IPS-NIHi7 (cell line): ENCODE measurements around the gene ISOC2.
"Not testable (repeated sequence)": the region's sequence is repeated elsewhere in the genome, so short reads cannot be mapped to it uniquely, and the experiment has no call there.

Source experiments
- DNase-seq: peaks from one replicate; pipeline ENCODE4 v3.0.0; 2012; ENCODE audit warnings: mixed read lengths; ENCODE audit errors: extremely low spot score

The ISOC2 gene

GRCh38 chr19:55407800-55408532 lies 53.5 kb downstream of the ISOC2 start:
- DNase-seq, result peak; percentile 100

GRCh38 chr19:55407550-55407799 lies 54.0 kb downstream of the ISOC2 start, which contains the start of gene UBE2S:
Gene UBE2S, minus strand, starts transcription at chr19:55407788. Its CDS starts 199 bp downstream, at chr19:55407589.
- DNase-seq, result not testable (repeated sequence)

GRCh38 chr19:55406826-55407549 lies 54.5 kb downstream of the ISOC2 start:
- DNase-seq, result no peak

- DNase-seq, result no peak
Observed at GRCh38 chr19:55406091-55406825, 55.2 kb downstream of the ISOC2 start.

GRCh38 chr19:55405638-55406037 lies 55.8 kb downstream of the ISOC2 start:
- no peak for DNase-seq
